PC-9 (cell line): ENCODE data around the gene LYPD6B. TPM values are rescaled to one million over a fixed set of nuclear protein-coding genes. Genes with fewer than 3 reads are reported as not detected.

Experiments
- BruUV-seq: library from RNA; stranded (reverse); fragments of 400-500 nt; replicated peaks from 2 replicates; lab custom pipeline; 2021; lab: Mats Ljungman, UMichigan
- CTCF ChIA-PET: fragments of 300-600 bp; sonication (Branson Sonifier 250); formaldehyde crosslinking; loops from one replicate; lab custom pipeline; 2022; ENCODE audit warnings: antibody characterized with exemption; lab: Charles Lee
- POLR2A ChIA-PET: fragments of 300-600 bp; sonication (Branson Sonifier 250); formaldehyde crosslinking; loops from one replicate; lab custom pipeline; 2022; ENCODE audit warnings: antibody characterized with exemption; ENCODE audit not compliant: unreplicated experiment; lab: Charles Lee
- DNase-seq, 2 experiments: peaks; one replicate each; pipeline versions ENCODE4 v3.0.0 to v3.0.0-alpha.2; 2015 to 2022; ENCODE audit warnings: mixed read lengths in 1 of 2
- H2AFZ ChIP-seq: fragments of 200-600 bp; sonication (generic); 2 replicates; pipeline ENCODE4 v1.8.1; 2017; ENCODE audit warnings: antibody characterized with exemption
- H3F3A ChIP-seq: fragments of 200-600 bp; sonication (generic); 2 replicates; pipeline ENCODE4 v1.8.1; 2017; ENCODE audit warnings: antibody characterized with exemption, mild to moderate bottlenecking, low read depth; ENCODE audit not compliant: insufficient read depth
- H3K27ac ChIP-seq: fragments of 200-600 bp; sonication (generic); 2 replicates; pipeline ENCODE4 v1.6.1; 2016; ENCODE audit warnings: mixed run types
- H3K27me3 ChIP-seq: fragments of 200-600 bp; sonication (generic); 2 replicates; pipeline ENCODE4 v1.6.1; 2016; ENCODE audit warnings: low read depth, mixed run types; ENCODE audit not compliant: insufficient read depth
- H3K36me3 ChIP-seq: fragments of 200-600 bp; sonication (generic); 2 replicates; pipeline ENCODE4 v1.6.1; 2016; ENCODE audit warnings: low read depth, mixed run types
- H3K4me1 ChIP-seq: fragments of 200-600 bp; sonication (generic); replicated peaks from 2 replicates; pipeline ENCODE4 v1.6.1; 2016; ENCODE audit warnings: mixed run types; ENCODE audit not compliant: insufficient read depth
- H3K4me2 ChIP-seq: fragments of 200-600 bp; sonication (generic); 2 replicates; pipeline ENCODE4 v1.6.1; 2017; ENCODE audit warnings: mixed run types
- H3K4me3 ChIP-seq: fragments of 200-600 bp; sonication (generic); 2 replicates; pipeline ENCODE4 v1.6.1; 2016; ENCODE audit warnings: mixed run types
- H3K79me2 ChIP-seq: fragments of 200-600 bp; sonication (generic); 2 replicates; pipeline ENCODE4 v1.6.1; 2017; ENCODE audit warnings: low read depth, mixed run types
- H3K9me2 ChIP-seq: fragments of 200-600 bp; sonication (generic); 2 replicates; pipeline ENCODE4 v1.8.1; 2017; ENCODE audit warnings: mild to moderate bottlenecking; ENCODE audit not compliant: insufficient read depth
- H3K9me3 ChIP-seq: fragments of 200-600 bp; sonication (generic); 2 replicates; pipeline ENCODE4 v1.8.1; 2016; ENCODE audit warnings: low read depth; ENCODE audit not compliant: insufficient read depth
- H4K20me1 ChIP-seq: fragments of 200-600 bp; sonication (generic); 2 replicates; pipeline ENCODE4 v1.8.1; 2017; ENCODE audit not compliant: insufficient read depth
- CTCF ChIP-seq: fragments of 200-600 bp; sonication (generic); conservative IDR thresholded peaks from 2 replicates; pipeline ENCODE4 v1.6.1; 2017; ENCODE audit warnings: mixed run types, antibody characterized with exemption, mild to moderate bottlenecking, moderate library complexity
- EZH2 ChIP-seq: fragments of 200-600 bp; sonication (generic); IDR thresholded peaks from 2 replicates; pipeline ENCODE4 v1.8.0; 2017; ENCODE audit warnings: antibody characterized with exemption, low read depth
- intact Hi-C: fragments of 100-400 bp; cut with micrococcal nuclease; formaldehyde crosslinking; loops from one replicate; pipeline ENCODE4 v1.10.0; 2022; ENCODE audit not compliant: unreplicated experiment
- total RNA-seq: library from RNA; stranded (reverse); gene quantifications from 2 replicates; pipeline ENCODE4 v1.2.3, GENCODE V29; 2021

LYPD6B gene
- total RNA-seq, 1 experiment from 2014 or later = 10.0 TPM

- ChIA-PET CTCF (no interaction called here), POLR2A (no interaction called here)
- Histone ChIP-seq H3F3A (no peaks in the 10 kb centered on the region), H3K9me2 (no peaks in the 10 kb centered on the region), H2AFZ (no peak overlapping the region), H3K79me2 (no peaks in the 10 kb centered on the region), H3K4me3 (no peak overlapping the region), H3K36me3 (no peaks in the 10 kb centered on the region), H3K9me3 (no peaks in the 10 kb centered on the region), H4K20me1 (no peaks in the 10 kb centered on the region), H3K27ac (no peak overlapping the region), H3K27me3 (no peaks in the 10 kb centered on the region), H3K4me2 (no peak overlapping the region), H3K4me1 (no peaks in the 10 kb centered on the region)
- BruUV-seq = no TSS peak
- intact Hi-C loops = no loop called here
- no peak for TF ChIP-seq CTCF
- TF ChIP-seq EZH2 = no peak
- DNase-seq = no peak
Measured at GRCh38 chr2:149005471-149006077, 32.9 kb upstream of the LYPD6B start.

DNA sequence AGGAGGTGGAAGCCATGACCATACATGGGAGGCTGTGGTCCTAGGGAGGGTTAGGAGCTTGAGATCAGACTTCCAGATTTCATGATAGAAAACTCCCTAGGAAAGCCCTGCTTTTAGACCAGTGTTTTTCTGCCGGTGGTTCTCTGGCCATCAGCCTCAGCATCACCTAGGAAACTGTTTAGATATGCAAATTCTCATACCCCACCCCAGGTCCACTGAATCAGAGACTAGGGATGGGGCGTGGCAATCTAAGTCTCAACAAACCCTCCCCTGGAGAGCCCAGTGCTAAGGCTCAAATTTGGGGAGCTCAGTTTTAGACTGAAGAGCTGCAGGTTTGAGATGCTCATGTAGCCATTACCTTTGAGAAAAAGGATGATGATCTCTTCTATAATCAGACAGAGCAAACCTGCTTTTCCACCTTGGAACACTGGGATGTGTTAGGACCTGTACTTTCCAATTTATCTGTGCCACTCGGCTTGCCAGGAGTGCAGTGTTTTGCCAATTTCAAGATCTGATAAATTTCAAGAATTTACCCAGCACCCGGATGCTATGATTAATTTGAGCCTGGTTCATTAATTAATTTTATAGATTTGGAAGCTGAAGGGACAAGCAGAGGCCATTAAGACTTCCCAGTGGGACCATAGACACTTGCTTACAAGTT, 31.5 kb upstream of the LYPD6B start:
- CTCF ChIA-PET = no interaction called here

GRCh38 chr2:149008381-149008780, 30.1 kb upstream of the LYPD6B start:
- ChIA-PET CTCF (interaction anchor here (0.6 kb wide), 1 partner anchor 897 kb away, joined by 3 read pairs; no protein-coding TSS in a partner anchor), POLR2A (no interaction called here)
- no peaks in the 10 kb centered on the region for H3K9me3 ChIP-seq

More for the DNA sequence above, 31.5 kb upstream of the LYPD6B start:
- no TSS peak for BruUV-seq
- Histone ChIP-seq H3F3A (no peaks in the 10 kb centered on the region), H3K4me2 (no peak overlapping the region), H3K27ac (no peak overlapping the region), H2AFZ (no peak overlapping the region), H3K4me1 (no peaks in the 10 kb centered on the region), H3K79me2 (no peaks in the 10 kb centered on the region), H3K9me3 (no peaks in the 10 kb centered on the region), H3K36me3 (no peaks in the 10 kb centered on the region), H3K9me2 (no peaks in the 10 kb centered on the region), H4K20me1 (no peaks in the 10 kb centered on the region), H3K4me3 (no peak overlapping the region), H3K27me3 (no peaks in the 10 kb centered on the region)
- no peak for DNase-seq
- no peak for TF ChIP-seq EZH2
- no peak for TF ChIP-seq CTCF
- POLR2A ChIA-PET = no interaction called here
- intact Hi-C loops = no loop called here

More at GRCh38 chr2:149008381-149008780, 30.1 kb upstream of the LYPD6B start:
- intact Hi-C loops = no loop called here
- no peaks in the 10 kb centered on the region for H3K27me3 ChIP-seq
- no peak for DNase-seq
- no peak overlapping the region for H3K27ac ChIP-seq
- H3K79me2 ChIP-seq = no peaks in the 10 kb centered on the region
- H3F3A ChIP-seq = no peaks in the 10 kb centered on the region
- no peaks in the 10 kb centered on the region for H3K36me3 ChIP-seq
- TF ChIP-seq CTCF (no peak), EZH2 (no peak)
- H3K4me2 ChIP-seq = no peak overlapping the region
- BruUV-seq = no TSS peak
- H3K9me2 ChIP-seq = no peaks in the 10 kb centered on the region
- H2AFZ ChIP-seq = no peak overlapping the region
- no peaks in the 10 kb centered on the region for H3K4me1 ChIP-seq
- H3K4me3 ChIP-seq = no peak overlapping the region
- H4K20me1 ChIP-seq = no peaks in the 10 kb centered on the region
